ENCODE data around the gene ARG2.

- TF ChIP-seq CTCF (IDR thresholded peaks at IDR 0.05; ENCODE audit: low read length) (no peak), EZH2 (optimal IDR thresholded peaks at IDR 0.05; ENCODE audit: low read depth, low read length) (no peak)
Measured at GRCh38 chr14:67697006-67697405, 77.3 kb downstream of the ARG2 start.
